ENCODE data around the gene PCSK4.
"Not testable (repeated sequence)": the region's sequence is repeated elsewhere in the genome, so short reads cannot be mapped to it uniquely, and the experiment has no call there.

The PCSK4 gene

DNA sequence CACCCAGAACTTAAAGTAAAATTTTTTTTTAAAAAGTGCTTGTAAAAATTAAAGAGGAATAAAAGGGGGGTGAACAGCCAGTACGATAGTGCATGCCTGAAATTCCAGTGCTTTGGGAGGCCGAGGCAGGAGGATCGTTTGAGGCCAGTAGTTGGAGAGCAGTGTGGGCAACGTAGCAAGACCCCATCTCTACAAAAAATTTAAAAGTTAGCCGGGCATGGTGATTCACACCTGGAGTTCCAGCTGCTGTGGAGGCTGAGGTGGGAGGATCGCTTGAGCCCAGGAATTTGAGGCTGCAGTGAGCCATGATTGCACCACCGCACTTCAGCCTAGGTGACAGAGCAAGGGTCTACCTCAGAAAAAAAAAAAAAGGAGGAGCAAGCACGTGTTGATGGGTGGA, 14.9 kb upstream of the PCSK4 start:
- no peak for DNase-seq (ENCODE audit: low spot score)

- DNase-seq (ENCODE audit: low spot score) = no peak
Measured at GRCh38 chr19:1503925-1504773, 14.0 kb upstream of the PCSK4 start.

- DNase-seq (ENCODE audit: low spot score) = peak; percentile 51
Measured at GRCh38 chr19:1503089-1503924, 13.2 kb upstream of the PCSK4 start.

- no peak for DNase-seq (ENCODE audit: low spot score)
Measured at GRCh38 chr19:1502433-1503088, 12.4 kb upstream of the PCSK4 start.

DNA sequence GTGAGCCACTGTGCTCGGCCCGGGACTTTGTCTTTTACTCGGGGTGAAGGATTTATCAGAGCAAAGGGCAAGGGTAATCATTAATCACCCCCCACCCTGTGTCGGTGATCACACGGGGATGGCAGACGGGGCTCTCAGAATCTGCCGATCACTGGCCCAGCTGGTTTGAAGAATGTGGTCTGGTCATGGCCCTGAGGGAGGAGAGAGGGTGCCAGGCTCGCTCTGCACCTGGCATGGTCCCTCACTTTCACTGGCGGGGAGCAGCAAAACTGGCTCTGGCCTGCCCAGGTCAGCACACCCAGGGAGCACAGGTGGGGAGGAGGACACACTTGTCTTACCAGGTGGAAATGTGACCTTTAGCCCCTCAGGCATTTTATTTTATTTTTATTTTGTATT, 11.0 kb upstream of the PCSK4 start:
- no peak for DNase-seq (ENCODE audit: low spot score)

GRCh38 chr19:1499231-1499630, 9.1 kb upstream of the PCSK4 start:
- DNase-seq (ENCODE audit: low spot score) = not testable (repeated sequence)

GRCh38 chr19:1497578-1498235, 7.6 kb upstream of the PCSK4 start:
- DNase-seq (ENCODE audit: low spot score) = no peak

GRCh38 chr19:1496714-1497577, 6.8 kb upstream of the PCSK4 start:
- no peak for DNase-seq (ENCODE audit: low spot score)

DNA sequence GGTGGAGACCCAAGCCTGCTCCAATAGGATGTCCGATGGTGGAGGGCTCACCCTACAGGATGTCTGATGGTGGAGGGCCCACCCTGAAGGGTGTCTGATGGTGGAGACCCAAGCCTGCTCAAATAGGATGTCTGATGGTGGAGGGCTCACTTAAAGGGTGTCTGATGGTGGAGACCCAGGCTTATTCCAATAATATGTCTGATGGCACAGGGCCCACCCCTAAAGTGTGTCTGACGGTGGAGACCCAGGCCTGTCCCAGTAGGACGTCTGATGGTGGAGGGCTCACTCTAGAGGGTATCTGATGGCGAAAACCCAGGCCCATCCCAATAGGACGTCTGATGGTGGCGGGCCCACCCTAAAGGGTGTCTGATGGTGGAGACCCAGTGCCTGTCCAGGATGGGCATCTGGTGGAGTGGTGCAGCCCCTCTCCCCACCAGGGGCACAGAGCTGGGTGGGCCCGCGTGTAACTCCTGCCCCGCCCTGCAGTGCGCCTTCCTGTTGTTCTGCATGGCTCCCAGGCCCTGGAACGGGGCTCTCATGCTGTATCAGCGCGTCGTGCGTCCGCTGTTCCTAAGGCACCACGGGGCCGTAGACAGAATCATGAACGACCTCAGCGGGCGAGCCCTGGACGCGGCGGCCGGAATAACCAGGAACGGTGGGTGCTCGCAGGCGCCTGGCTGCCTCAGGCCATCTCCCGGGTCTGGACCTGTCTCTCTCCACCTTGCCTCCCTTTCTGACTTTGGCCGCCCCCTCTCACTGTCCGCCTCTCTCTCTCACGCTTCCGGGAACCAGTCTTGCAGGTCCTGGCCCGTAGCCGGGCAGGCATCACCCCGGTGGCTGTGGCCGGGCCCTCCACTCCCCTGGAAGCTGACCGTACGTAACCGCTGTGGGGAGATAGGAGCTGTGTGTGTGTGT, 5.9 kb upstream of the PCSK4 start:
- no peak for DNase-seq (ENCODE audit: low spot score)

- DNase-seq (ENCODE audit: low spot score) = no peak
Measured at GRCh38 chr19:1495051-1495798, 5.1 kb upstream of the PCSK4 start.

DNA sequence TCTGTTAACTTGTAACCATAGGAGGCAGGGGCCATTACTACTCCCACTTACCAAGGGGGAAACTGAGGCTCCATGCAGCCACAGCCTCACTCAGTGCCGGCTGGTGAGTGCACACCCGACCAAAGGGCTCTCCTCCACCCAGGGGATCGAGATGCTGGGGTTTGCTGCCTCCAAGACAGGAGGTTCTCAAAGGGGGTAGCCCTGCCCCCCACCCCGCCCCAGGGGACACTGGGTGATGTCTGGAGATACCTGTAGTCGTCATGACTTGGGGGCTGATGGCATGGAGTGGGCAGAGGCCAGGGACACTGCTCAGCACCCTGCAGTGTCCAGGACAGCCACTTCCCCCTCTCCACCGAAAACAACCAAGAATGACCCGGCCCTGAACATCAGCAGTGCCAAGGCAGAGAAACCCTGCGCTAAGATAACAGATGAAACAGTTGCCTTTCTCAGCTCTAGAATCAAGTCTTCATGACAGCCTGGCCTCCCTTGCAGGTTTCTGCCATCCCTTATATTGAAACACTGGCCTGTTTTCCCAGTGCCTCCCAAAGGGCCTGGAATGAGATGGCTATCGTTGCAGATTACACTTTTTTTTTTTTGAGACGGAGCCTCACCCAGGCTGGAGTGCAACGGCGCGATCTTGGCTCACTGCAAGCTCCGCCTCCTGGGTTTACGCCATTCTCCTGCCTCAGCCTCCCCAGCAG, 4.1 kb upstream of the PCSK4 start:
- DNase-seq (ENCODE audit: low spot score) = no peak

DNA sequence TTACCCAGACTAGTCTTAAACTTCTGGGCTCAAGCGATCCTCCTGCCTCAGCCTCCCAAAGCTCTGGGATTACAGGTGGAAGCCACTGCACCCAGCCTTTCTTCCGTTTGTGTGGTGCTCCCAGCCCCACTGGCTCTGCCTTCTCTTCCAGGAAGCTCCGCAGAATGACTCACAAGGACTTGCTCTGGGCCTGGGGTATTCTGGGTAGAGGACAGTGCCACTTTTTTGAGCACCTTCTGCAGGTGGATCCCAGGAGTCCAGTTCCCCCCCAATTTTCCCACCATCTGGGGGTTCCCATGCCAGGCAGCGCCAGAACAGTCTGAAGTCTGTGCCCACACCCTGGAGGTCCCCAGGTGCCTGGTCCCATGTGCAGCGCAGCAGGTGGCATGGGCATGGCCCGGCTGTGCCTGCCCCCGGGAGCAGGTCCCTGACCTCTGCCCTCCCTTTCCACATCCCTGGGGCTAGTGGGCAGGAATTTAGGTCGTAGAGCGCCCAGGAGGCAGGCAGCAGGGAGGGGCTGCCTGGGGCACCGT, 2.4 kb upstream of the PCSK4 start:
- no peak for DNase-seq (ENCODE audit: low spot score)

DNA sequence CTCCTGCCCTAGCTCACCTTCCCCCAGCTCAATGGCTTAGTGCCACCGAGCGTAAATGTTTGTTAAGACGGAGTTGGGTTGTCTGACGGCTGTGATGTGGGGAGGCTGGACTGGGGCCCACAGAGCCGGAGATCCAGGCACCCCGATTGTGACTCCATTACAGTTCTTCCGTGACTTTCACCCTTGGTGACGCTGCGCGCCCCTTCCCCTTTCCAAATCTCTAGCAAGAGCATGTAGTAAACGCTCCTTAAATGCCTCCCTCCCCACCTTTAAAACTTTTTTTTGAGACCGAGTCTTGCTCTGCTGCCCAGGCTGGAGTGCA, 1.7 kb upstream of the PCSK4 start:
- no peak for DNase-seq (ENCODE audit: low spot score)

DNA sequence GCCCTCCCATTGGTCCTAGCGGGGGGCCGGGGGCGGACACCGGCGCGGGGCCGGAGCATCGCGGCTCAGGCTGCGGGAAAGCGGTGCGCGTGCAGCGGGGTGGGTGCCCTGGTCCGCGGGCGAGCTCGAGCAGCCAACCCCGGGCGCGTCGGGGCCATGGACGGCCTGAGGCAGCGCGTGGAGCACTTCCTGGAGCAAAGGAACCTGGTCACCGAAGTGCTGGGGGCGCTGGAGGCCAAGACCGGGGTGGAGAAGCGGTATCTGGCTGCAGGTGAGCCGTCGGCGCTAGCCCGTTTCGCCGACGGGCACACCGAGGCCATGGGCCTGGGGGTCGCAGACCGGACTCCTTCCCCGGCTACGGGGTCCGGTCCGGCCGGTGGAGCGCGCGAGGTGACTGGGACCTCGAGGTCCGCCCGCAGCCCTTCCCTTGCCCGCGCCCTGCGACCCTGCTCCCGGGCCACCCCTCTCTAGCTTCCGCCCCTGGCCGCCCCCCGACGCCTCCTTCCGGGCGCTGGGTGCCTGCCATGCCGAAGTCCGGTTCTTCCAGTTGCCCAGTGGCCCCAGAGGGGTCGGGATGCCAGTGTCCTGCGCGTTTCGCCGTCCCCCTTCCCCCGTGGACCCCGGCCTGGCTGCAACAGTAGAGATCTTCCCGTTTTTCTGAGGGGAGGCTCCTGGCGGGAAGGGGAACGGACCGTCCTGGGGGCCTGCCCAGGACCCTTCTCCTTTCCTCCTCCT, 1.1 kb upstream of the PCSK4 start, which contains the start of gene REEP6:
Gene REEP6, plus strand, starts transcription at position 68 of the 735 bp plus-strand sequence. Its CDS starts 89 bp downstream, at position 157.
- DNase-seq (ENCODE audit: low spot score) = no peak

- no peak for DNase-seq (ENCODE audit: low spot score)
Measured at GRCh38 chr19:1489463-1490310, 463 bp downstream of the PCSK4 start.

- DNase-seq (ENCODE audit: low spot score) = no peak
Measured at GRCh38 chr19:1488282-1488601, 1.9 kb downstream of the PCSK4 start.

Measured in hematopoietic multipotent progenitor cell treated with erythropoietin and hydrocortisone succinate and interleukin-3 and kit ligand, for 17 days (in vitro differentiated cells).